Muscle layer of colon (tissue), 2 donors: Measurements from ENCODE around the gene ITGA1.

Experiments used
- H3K27ac ChIP-seq: one replicate; pipeline ENCODE4 v1.7.0; 2013; ENCODE audit warnings: low read depth, mild to moderate bottlenecking, low read length, moderate library complexity
- H3K27me3 ChIP-seq, 2 donors: one replicate each; pipeline ENCODE4 v1.7.0; 2013; ENCODE audit warnings: low read length in 2 of 2, mild to moderate bottlenecking in 2 of 2; ENCODE audit not compliant: insufficient read depth in 2 of 2, control insufficient read depth in 1 of 2
- H3K36me3 ChIP-seq: one replicate; pipeline ENCODE4 v1.7.0; 2013; ENCODE audit warnings: mild to moderate bottlenecking, low read length; ENCODE audit not compliant: insufficient read depth
- H3K4me1 ChIP-seq: one replicate; pipeline ENCODE4 v1.7.0; 2013; ENCODE audit warnings: mild to moderate bottlenecking, low read length; ENCODE audit not compliant: insufficient read depth
- H3K4me3 ChIP-seq, 2 donors: one replicate each; pipeline ENCODE4 v1.7.0; 2013; ENCODE audit warnings: low read length in 2 of 2, low read depth in 1 of 2, mild to moderate bottlenecking in 1 of 2, moderate library complexity in 1 of 2
- H3K9ac ChIP-seq: one replicate; pipeline ENCODE4 v1.7.0; 2013; ENCODE audit warnings: low read length
- H3K9me3 ChIP-seq: one replicate; pipeline ENCODE4 v1.7.0; 2013; ENCODE audit warnings: mild to moderate bottlenecking, low read length
- donor health status: abdominal sarcoma.
- donor health status: Adenocarcinoma of cecum.

The ITGA1 gene

GRCh38 chr5:52789851-52790250 is 2.1 kb downstream of the ITGA1 start:
- Histone ChIP-seq H3K9ac (peak overlapping the region; percentile 81), H3K27ac (peak overlapping the region; percentile 85), H3K4me1 (peaks cover 29% of the 10 kb centered on the region), H3K27me3 (no peaks in the 10 kb centered on the region), H3K9me3 (no peaks in the 10 kb centered on the region), H3K4me3 (peak overlapping the region; percentile 78 to 92), H3K36me3 (no peaks in the 10 kb centered on the region)

GRCh38 chr5:52791366-52791765 is 3.6 kb downstream of the ITGA1 start:
- H3K36me3 ChIP-seq = no peaks in the 10 kb centered on the region
- H3K27me3 ChIP-seq = no peaks in the 10 kb centered on the region
- no peaks in the 10 kb centered on the region for H3K9me3 ChIP-seq
- peaks cover 41% of the 10 kb centered on the region for H3K4me1 ChIP-seq
- H3K9ac ChIP-seq = no peak overlapping the region
- H3K4me3 ChIP-seq = peak overlapping the region in 1 of 2 donors; percentile 92
- H3K27ac ChIP-seq = no peak overlapping the region

- Histone ChIP-seq H3K27me3 (no peaks in the 10 kb centered on the region), H3K9me3 (no peaks in the 10 kb centered on the region), H3K36me3 (no peaks in the 10 kb centered on the region), H3K4me1 (peaks cover 54% of the 10 kb centered on the region), H3K9ac (no peak overlapping the region), H3K27ac (no peak overlapping the region), H3K4me3 (no peak overlapping the region)
Measured at GRCh38 chr5:52794519-52794918, 6.8 kb downstream of the ITGA1 start.

- Histone ChIP-seq H3K36me3 (no peaks in the 10 kb centered on the region), H3K9ac (no peak overlapping the region), H3K27ac (peak overlapping the region; percentile 31), H3K4me3 (no peak overlapping the region), H3K9me3 (no peaks in the 10 kb centered on the region), H3K27me3 (no peaks in the 10 kb centered on the region), H3K4me1 (peaks cover 50% of the 10 kb centered on the region)
Measured at GRCh38 chr5:52796031-52796430, 8.3 kb downstream of the ITGA1 start.

GRCh38 chr5:52796516-52797103 is 8.9 kb downstream of the ITGA1 start:
- Histone ChIP-seq H3K36me3 (no peaks in the 10 kb centered on the region), H3K9me3 (no peaks in the 10 kb centered on the region), H3K4me3 (no peak overlapping the region), H3K27ac (peak overlapping the region; percentile 17), H3K4me1 (peaks cover 50% of the 10 kb centered on the region), H3K27me3 (no peaks in the 10 kb centered on the region), H3K9ac (no peak overlapping the region)

- no peaks in the 10 kb centered on the region for H3K36me3 ChIP-seq
- H3K27ac ChIP-seq = peak overlapping the region; percentile 74
- peaks cover 42% of the 10 kb centered on the region for H3K4me1 ChIP-seq
- peak overlapping the region; percentile 75 for H3K9ac ChIP-seq
- H3K9me3 ChIP-seq = no peaks in the 10 kb centered on the region
- peak overlapping the region; percentile 80 to 89 for H3K4me3 ChIP-seq
- no peaks in the 10 kb centered on the region for H3K27me3 ChIP-seq
Measured at GRCh38 chr5:52798938-52799337, 11.2 kb downstream of the ITGA1 start.

GRCh38 chr5:52799358-52799982 is 11.8 kb downstream of the ITGA1 start:
- peaks cover 46% of the 10 kb centered on the region for H3K4me1 ChIP-seq
- peak overlapping the region; percentile 80 to 89 for H3K4me3 ChIP-seq
- H3K27me3 ChIP-seq = no peaks in the 10 kb centered on the region
- no peaks in the 10 kb centered on the region for H3K9me3 ChIP-seq
- H3K27ac ChIP-seq = peak overlapping the region; percentile 74
- H3K9ac ChIP-seq = peak overlapping the region; percentile 75
- no peaks in the 10 kb centered on the region for H3K36me3 ChIP-seq

GRCh38 chr5:52799983-52800393 is 12.3 kb downstream of the ITGA1 start:
- no peaks in the 10 kb centered on the region for H3K9me3 ChIP-seq
- peaks cover 45% of the 10 kb centered on the region for H3K4me1 ChIP-seq
- H3K36me3 ChIP-seq = no peaks in the 10 kb centered on the region
- peak overlapping the region; percentile 74 for H3K27ac ChIP-seq
- peak overlapping the region; percentile 80 to 89 for H3K4me3 ChIP-seq
- peak overlapping the region; percentile 75 for H3K9ac ChIP-seq
- no peaks in the 10 kb centered on the region for H3K27me3 ChIP-seq

GRCh38 chr5:52800394-52801213 is 12.9 kb downstream of the ITGA1 start:
- Histone ChIP-seq H3K4me1 (peaks cover 47% of the 10 kb centered on the region), H3K27ac (peak overlapping the region; percentile 74), H3K4me3 (peak overlapping the region; percentile 80 to 89), H3K9ac (peak overlapping the region; percentile 75), H3K36me3 (no peaks in the 10 kb centered on the region), H3K9me3 (no peaks in the 10 kb centered on the region), H3K27me3 (no peaks in the 10 kb centered on the region)

- Histone ChIP-seq H3K4me3 (peak overlapping the region; percentile 80 to 89), H3K27ac (peak overlapping the region; percentile 74), H3K36me3 (no peaks in the 10 kb centered on the region), H3K9me3 (no peaks in the 10 kb centered on the region), H3K27me3 (no peaks in the 10 kb centered on the region), H3K4me1 (peaks cover 48% of the 10 kb centered on the region), H3K9ac (peak overlapping the region; percentile 75)
Measured at GRCh38 chr5:52801329-52801728, 13.6 kb downstream of the ITGA1 start.

GRCh38 chr5:52802272-52802973 is 14.7 kb downstream of the ITGA1 start:
- H3K36me3 ChIP-seq = no peaks in the 10 kb centered on the region
- peak overlapping the region; percentile 22 for H3K9ac ChIP-seq
- H3K4me1 ChIP-seq = peaks cover 47% of the 10 kb centered on the region
- H3K4me3 ChIP-seq = peak overlapping the region in 1 of 2 donors; percentile 80
- no peaks in the 10 kb centered on the region for H3K9me3 ChIP-seq
- H3K27ac ChIP-seq = peak overlapping the region; percentile 74
- no peaks in the 10 kb centered on the region for H3K27me3 ChIP-seq
